ENCODE results near the gene VPS13C. TPM values are rescaled to one million over a fixed set of nuclear protein-coding genes. Genes with fewer than 3 reads are reported as not detected.

VPS13C gene
- total RNA-seq, 3 donors from 2014 or later (not counting 1 experiment from before 2014, with no cell fraction given): 155 to 204 (median 164) TPM

DNA sequence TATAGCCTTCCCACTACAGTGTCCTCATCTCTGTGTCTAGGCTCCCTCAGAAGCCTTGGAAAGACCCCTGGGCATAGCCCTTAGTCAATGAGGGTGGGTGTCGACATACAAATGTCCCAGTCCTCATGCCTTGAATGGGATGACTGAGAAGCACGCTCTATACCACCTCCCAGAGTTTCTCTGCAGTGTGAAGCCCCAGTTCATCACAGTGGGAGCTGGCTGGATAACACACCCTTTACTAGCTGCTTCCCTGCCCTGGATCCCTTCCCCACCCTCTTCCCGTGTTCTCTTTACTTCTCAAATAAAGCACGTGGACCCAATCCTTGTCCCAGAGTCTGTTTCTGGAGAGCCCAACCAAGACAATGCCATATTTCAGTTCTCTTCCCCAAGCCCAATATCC lies 239.3 kb downstream of the VPS13C start:
- intact Hi-C loops (cut with micrococcal nuclease): no loop called here
- no peaks in the 10 kb centered on the region for H3K27me3 ChIP-seq (ENCODE audit: control insufficient read depth, insufficient read depth, low read length)
- H3K36me3 ChIP-seq (ENCODE audit: control insufficient read depth, insufficient read depth, low read length): no peaks in the 10 kb centered on the region
- no peaks in the 10 kb centered on the region for H3K9me3 ChIP-seq (ENCODE audit: control insufficient read depth, insufficient read depth, low read length)
- ATAC-seq: no peak
- DNase-seq: no peak
- H3K4me3 Mint-ChIP-seq: no peak overlapping the region
- no peak for TF ChIP-seq CTCF (IDR thresholded peaks at IDR 0.05)
- no peaks in the 10 kb centered on the region for H3K9me3 Mint-ChIP-seq
- H3K4me1 ChIP-seq (ENCODE audit: control insufficient read depth, insufficient read depth, low read length): no peaks in the 10 kb centered on the region
- no peak overlapping the region for H3K4me3 ChIP-seq (ENCODE audit: low read length)
- peaks cover 7 to 26% of the 10 kb centered on the region in 2 donors for H3K27me3 Mint-ChIP-seq (ENCODE audit: low read depth in 2 of 2)
- no peaks in the 10 kb centered on the region for H3K4me1 Mint-ChIP-seq
- no peak overlapping the region for H3K27ac Mint-ChIP-seq
- 85% methylated on average over 4 of the region's 4 CpGs for WGBS (ENCODE audit: insufficient coverage)
- no peaks in the 10 kb centered on the region for H3K36me3 Mint-ChIP-seq
- H3K27ac ChIP-seq (ENCODE audit: low read length): no peak overlapping the region

GRCh38 chr15:61820212-61820611 lies 240.0 kb downstream of the VPS13C start:
- no peak overlapping the region for H3K27ac Mint-ChIP-seq
- no peaks in the 10 kb centered on the region for H3K4me1 Mint-ChIP-seq

GRCh38 chr15:61819386-61819785 lies 240.9 kb downstream of the VPS13C start:
- H3K9me3 Mint-ChIP-seq: no peaks in the 10 kb centered on the region
- no peaks in the 10 kb centered on the region for H3K36me3 Mint-ChIP-seq
- H3K27ac Mint-ChIP-seq: no peak overlapping the region
- peaks cover 0 to 20% of the 10 kb centered on the region in 2 donors for H3K27me3 Mint-ChIP-seq (ENCODE audit: low read depth in 2 of 2)
- H3K4me1 ChIP-seq (ENCODE audit: control insufficient read depth, insufficient read depth, low read length): no peaks in the 10 kb centered on the region
- no peaks in the 10 kb centered on the region for H3K36me3 ChIP-seq (ENCODE audit: control insufficient read depth, insufficient read depth, low read length)
- H3K27me3 ChIP-seq (ENCODE audit: control insufficient read depth, insufficient read depth, low read length): no peaks in the 10 kb centered on the region
- H3K27ac ChIP-seq (ENCODE audit: low read length): no peak overlapping the region
- intact Hi-C loops (cut with micrococcal nuclease): no loop called here
- no peaks in the 10 kb centered on the region for H3K9me3 ChIP-seq (ENCODE audit: control insufficient read depth, insufficient read depth, low read length)
- H3K4me1 Mint-ChIP-seq: no peaks in the 10 kb centered on the region
- no peak overlapping the region for H3K4me3 ChIP-seq (ENCODE audit: low read length)
- no peak overlapping the region for H3K4me3 Mint-ChIP-seq
- TF ChIP-seq CTCF (IDR thresholded peaks at IDR 0.05): no peak
- 89% methylated on average over 8 of the region's 9 CpGs for WGBS (ENCODE audit: insufficient coverage)
- DNase-seq (no peak), ATAC-seq (no peak)

More at GRCh38 chr15:61820212-61820611, 240.0 kb downstream of the VPS13C start:
- Histone ChIP-seq H3K4me3 (ENCODE audit: low read length) (no peak overlapping the region), H3K27me3 (ENCODE audit: control insufficient read depth, insufficient read depth, low read length) (no peaks in the 10 kb centered on the region), H3K36me3 (ENCODE audit: control insufficient read depth, insufficient read depth, low read length) (no peaks in the 10 kb centered on the region), H3K9me3 (ENCODE audit: control insufficient read depth, insufficient read depth, low read length) (no peaks in the 10 kb centered on the region), H3K4me1 (ENCODE audit: control insufficient read depth, insufficient read depth, low read length) (no peaks in the 10 kb centered on the region), H3K27ac (ENCODE audit: low read length) (no peak overlapping the region)
- H3K4me3 Mint-ChIP-seq: no peak overlapping the region
- intact Hi-C loops (cut with micrococcal nuclease): no loop called here
- H3K9me3 Mint-ChIP-seq: no peaks in the 10 kb centered on the region
- TF ChIP-seq CTCF (IDR thresholded peaks at IDR 0.05): no peak
- whole genome bisulfite sequencing (ENCODE audit: insufficient coverage): 84% methylated on average over 8 of the region's 9 CpGs
- peaks cover under 1 to 23% of the 10 kb centered on the region in 2 donors for H3K27me3 Mint-ChIP-seq (ENCODE audit: low read depth in 2 of 2)
- ATAC-seq (no peak), DNase-seq (no peak)
- no peaks in the 10 kb centered on the region for H3K36me3 Mint-ChIP-seq

- H3K27me3 Mint-ChIP-seq (ENCODE audit: low read depth in 2 of 2): peaks cover 0 to 17% of the 10 kb centered on the region in 2 donors
- H3K4me1 Mint-ChIP-seq: no peaks in the 10 kb centered on the region
- Histone ChIP-seq H3K9me3 (ENCODE audit: control insufficient read depth, insufficient read depth, low read length) (no peaks in the 10 kb centered on the region), H3K4me1 (ENCODE audit: control insufficient read depth, insufficient read depth, low read length) (no peaks in the 10 kb centered on the region), H3K4me3 (ENCODE audit: low read length) (no peak overlapping the region), H3K27ac (ENCODE audit: low read length) (no peak overlapping the region), H3K27me3 (ENCODE audit: control insufficient read depth, insufficient read depth, low read length) (no peaks in the 10 kb centered on the region), H3K36me3 (ENCODE audit: control insufficient read depth, insufficient read depth, low read length) (no peaks in the 10 kb centered on the region)
- intact Hi-C loops (cut with micrococcal nuclease): no loop called here
- no peaks in the 10 kb centered on the region for H3K36me3 Mint-ChIP-seq
- no peak overlapping the region for H3K27ac Mint-ChIP-seq
- DNase-seq: no peak
- no peak overlapping the region for H3K4me3 Mint-ChIP-seq
- no peak for ATAC-seq
- TF ChIP-seq CTCF (IDR thresholded peaks at IDR 0.05): no peak
- no peaks in the 10 kb centered on the region for H3K9me3 Mint-ChIP-seq
- 88% methylated on average over 1 of the region's 2 CpGs for WGBS (ENCODE audit: insufficient coverage)
Measured at GRCh38 chr15:61818801-61819200, 241.4 kb downstream of the VPS13C start.
